Activated CD4-positive, alpha-beta T cell treated with anti-CD3 and anti-CD28 coated beads, Interleukin-2, amount 10 ng/mL, durations not matched to agents 7 days and 5 days (primary cell): Measurements from ENCODE around the gene IL1RL2. TPM values are rescaled to one million over a fixed set of nuclear protein-coding genes. Genes with fewer than 3 reads are reported as not detected.

Source experiments
- CTCF ChIA-PET: fragments of 350-600 bp; sonication (Branson Sonifier 250); formaldehyde crosslinking; loops from one replicate; lab custom pipeline; 2021; ENCODE audit warnings: antibody characterized with exemption; lab: Charles Lee
- POLR2A ChIA-PET: fragments of 350-600 bp; sonication (Branson Sonifier 250); formaldehyde crosslinking; loops from one replicate; lab custom pipeline; 2021; ENCODE audit warnings: antibody characterized with exemption; lab: Charles Lee
- DNase-seq: peaks from one replicate; pipeline ENCODE4 v3.0.0-alpha.2; 2020
- H3K27ac Mint-ChIP-seq: one replicate; pipeline ENCODE4 v1.8.0; 2021; ENCODE audit warnings: mild to moderate bottlenecking, moderate library complexity, mixed read lengths
- H3K27me3 Mint-ChIP-seq: one replicate; pipeline ENCODE4 v1.8.0; 2021; ENCODE audit warnings: mixed read lengths
- H3K36me3 Mint-ChIP-seq: one replicate; pipeline ENCODE4 v1.8.0; 2021; ENCODE audit warnings: low read depth, mixed read lengths
- H3K4me1 Mint-ChIP-seq: one replicate; pipeline ENCODE4 v1.8.0; 2021; ENCODE audit warnings: mixed read lengths
- H3K4me3 Mint-ChIP-seq: one replicate; pipeline ENCODE4 v1.8.0; 2021; ENCODE audit warnings: mild to moderate bottlenecking, moderate library complexity, mixed read lengths
- H3K9me3 Mint-ChIP-seq: one replicate; pipeline ENCODE4 v1.8.0; 2021; ENCODE audit warnings: mixed read lengths
- total RNA-seq, 2 experiments: library from RNA; stranded (reverse); gene quantifications; one replicate each; pipeline ENCODE4 v1.2.3, GENCODE V29; 2021

The IL1RL2 gene
- total RNA-seq, 2 experiments from 2014 or later = not detected

DNA sequence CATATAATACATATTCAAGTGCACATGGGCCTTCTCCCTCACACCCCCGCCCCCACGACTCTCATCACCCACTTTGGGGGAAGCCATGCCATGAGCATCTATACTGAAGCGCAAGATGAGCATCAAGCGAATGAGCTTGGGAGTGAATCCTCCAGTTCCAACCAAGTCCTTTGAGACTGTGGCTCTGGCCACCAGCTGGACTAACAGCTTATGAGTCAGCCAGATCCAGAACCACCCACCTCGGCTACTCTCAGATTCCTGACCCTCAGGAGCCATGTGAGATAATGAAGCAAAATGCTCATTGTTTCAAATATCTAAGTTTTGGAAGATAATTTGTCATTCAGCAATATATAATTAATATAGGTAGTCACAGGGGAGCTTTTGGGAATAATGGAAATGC lies 102.3 kb downstream of the IL1RL2 start:
- Mint-ChIP-seq H3K36me3 (no peaks in the 10 kb centered on the region), H3K4me3 (no peak overlapping the region), H3K27me3 (no peaks in the 10 kb centered on the region), H3K27ac (no peak overlapping the region), H3K4me1 (peaks cover 26% of the 10 kb centered on the region), H3K9me3 (no peaks in the 10 kb centered on the region)
- ChIA-PET POLR2A (no interaction called here), CTCF (interaction anchor here (0.8 kb wide), 1 partner anchor 22 kb away, joined by 3 read pairs; no protein-coding TSS in a partner anchor)
- no peak for DNase-seq

Other genes with a start within 250 kb of the IL1RL2 start
- gene IL1R2, start 195.1 kb upstream of the IL1RL2 start, total RNA-seq = under 1 TPM; 0.50 to 0.52 TPM
- gene IL1R1, start 44.3 kb upstream of the IL1RL2 start, total RNA-seq = 1 to 10 TPM in 1 of 2 experiments, under 1 TPM in 1; 0.81 to 1.3 TPM
- gene IL1RL1, start 124.5 kb downstream of the IL1RL2 start, total RNA-seq = under 1 TPM in 1 of 2 experiments, not detected in 1; 0.12 TPM
- gene IL18R1, start 168.8 kb downstream of the IL1RL2 start, total RNA-seq = 10 to 100 TPM; 19.2 to 22.1 TPM
- gene IL18RAP, start 236.1 kb downstream of the IL1RL2 start, total RNA-seq = 1 to 10 TPM; 3.8 TPM